Mesendoderm (in vitro differentiated cells): ENCODE measurements around the gene PCK2.

Source experiments
- DNase-seq: peaks from one replicate; pipeline ENCODE4 v3.0.0; 2013
- H2AK5ac ChIP-seq: 2 replicates; pipeline ENCODE4 v1.6.1; 2013; ENCODE audit warnings: low read length, inconsistent platforms
- H2BK120ac ChIP-seq: 2 replicates; pipeline ENCODE4 v1.6.1; 2013; ENCODE audit warnings: low read depth, mild to moderate bottlenecking, low read length, moderate library complexity, mixed read lengths
- H2BK15ac ChIP-seq: replicated peaks from 2 replicates; pipeline ENCODE4 v1.6.1; 2013; ENCODE audit warnings: low read depth, mild to moderate bottlenecking, moderate library complexity
- H2BK5ac ChIP-seq: 2 replicates; pipeline ENCODE4 v1.6.1; 2013; ENCODE audit warnings: low read length, inconsistent platforms
- H3K18ac ChIP-seq: 2 replicates; pipeline ENCODE4 v1.6.1; 2013; ENCODE audit warnings: mild to moderate bottlenecking, low read length, mixed read lengths
- H3K23ac ChIP-seq: one replicate; pipeline ENCODE4 v1.6.1; 2013; ENCODE audit warnings: low read length
- H3K27ac ChIP-seq: 2 replicates; pipeline ENCODE4 v1.5.1; 2013; ENCODE audit warnings: low read depth, mild to moderate bottlenecking, inconsistent platforms, low read length, moderate library complexity
- H3K27me3 ChIP-seq: 2 replicates; pipeline ENCODE4 v1.6.1; 2013; ENCODE audit warnings: low read length, control low read depth, mild to moderate bottlenecking, inconsistent platforms; ENCODE audit not compliant: insufficient read depth, poor library complexity
- H3K36me3 ChIP-seq: 2 replicates; pipeline ENCODE4 v1.6.1; 2013; ENCODE audit warnings: low read length, inconsistent platforms; ENCODE audit not compliant: control insufficient read depth, insufficient read depth
- H3K4ac ChIP-seq: one replicate; pipeline ENCODE4 v1.6.1; 2013; ENCODE audit warnings: low read depth, mild to moderate bottlenecking, low read length, moderate library complexity
- H3K4me1 ChIP-seq: 2 replicates; pipeline ENCODE4 v1.6.1; 2013; ENCODE audit warnings: low read depth, low read length, inconsistent platforms; ENCODE audit not compliant: control insufficient read depth
- H3K4me2 ChIP-seq: 2 replicates; pipeline ENCODE4 v1.6.1; 2013; ENCODE audit warnings: low read length
- H3K4me3 ChIP-seq: 2 replicates; pipeline ENCODE4 v1.5.1; 2013; ENCODE audit warnings: mild to moderate bottlenecking, low read length
- H3K56ac ChIP-seq: one replicate; pipeline ENCODE4 v1.6.1; 2013; ENCODE audit warnings: low read length
- H3K79me1 ChIP-seq: 2 replicates; pipeline ENCODE4 v1.6.1; 2013; ENCODE audit warnings: low read length, inconsistent platforms
- H3K79me2 ChIP-seq: 2 replicates; pipeline ENCODE4 v1.6.1; 2013; ENCODE audit warnings: mild to moderate bottlenecking, low read length; ENCODE audit not compliant: control insufficient read depth, insufficient read depth
- H3K9ac ChIP-seq: 2 replicates; pipeline ENCODE4 v1.6.1; 2013; ENCODE audit warnings: low read length, inconsistent platforms
- H4K5ac ChIP-seq: one replicate; pipeline ENCODE4 v1.6.1; 2013; ENCODE audit warnings: low read length
- H4K8ac ChIP-seq: one replicate; pipeline ENCODE4 v1.6.1; 2013; ENCODE audit warnings: low read depth, mild to moderate bottlenecking, control low read depth, low read length, moderate library complexity
- WGBS: extraction: QIAGEN DNeasy Blood & Tissue Kit; methylation state at CpG from one replicate; pipeline ENCODE4 v1.1.7; 2013; ENCODE audit warnings: low lambda C conversion rate, missing lambda C conversion rate; ENCODE audit not compliant: insufficient coverage; ENCODE audit errors: extremely low coverage; 5-methylcytosine and 5-hydroxymethylcytosine counted together

PCK2 gene

DNA sequence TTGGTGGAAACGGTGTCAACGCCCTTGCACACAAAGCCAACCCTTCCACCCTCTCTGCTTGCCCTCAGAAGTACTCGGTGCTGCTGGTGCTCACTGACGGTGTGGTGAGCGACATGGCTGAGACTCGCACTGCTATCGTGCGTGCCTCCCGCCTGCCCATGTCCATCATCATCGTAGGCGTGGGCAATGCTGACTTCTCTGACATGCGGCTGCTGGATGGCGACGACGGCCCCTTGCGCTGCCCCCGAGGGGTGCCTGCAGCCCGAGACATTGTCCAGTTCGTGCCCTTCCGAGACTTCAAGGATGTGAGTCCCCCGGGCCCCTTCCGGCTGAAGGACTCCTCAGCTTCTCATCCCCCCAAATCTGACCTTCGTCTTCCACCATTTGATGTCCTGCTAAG lies 17.0 kb upstream of the PCK2 start:
- no peak overlapping the region for H2BK15ac ChIP-seq
- no peak overlapping the region for H3K4me2 ChIP-seq
- no peak overlapping the region for H3K4ac ChIP-seq
- no peaks in the 10 kb centered on the region for H3K79me2 ChIP-seq
- H3K4me3 ChIP-seq = no peak overlapping the region
- no peaks in the 10 kb centered on the region for H3K27me3 ChIP-seq
- H3K18ac ChIP-seq = no peak overlapping the region
- no peak overlapping the region for H3K9ac ChIP-seq
- H4K8ac ChIP-seq = no peak overlapping the region
- WGBS = no CpG with 5 or more reads among the region's 23 CpGs
- no peak overlapping the region for H2AK5ac ChIP-seq
- H3K36me3 ChIP-seq = no peaks in the 10 kb centered on the region
- H3K4me1 ChIP-seq = peaks cover 6% of the 10 kb centered on the region
- H3K27ac ChIP-seq = no peak overlapping the region
- no peaks in the 10 kb centered on the region for H3K79me1 ChIP-seq
- no peak overlapping the region for H4K5ac ChIP-seq
- H3K56ac ChIP-seq = no peak overlapping the region
- no peak overlapping the region for H2BK120ac ChIP-seq
- H3K23ac ChIP-seq = no peak overlapping the region
- no peak for DNase-seq
- H2BK5ac ChIP-seq = no peak overlapping the region

DNA sequence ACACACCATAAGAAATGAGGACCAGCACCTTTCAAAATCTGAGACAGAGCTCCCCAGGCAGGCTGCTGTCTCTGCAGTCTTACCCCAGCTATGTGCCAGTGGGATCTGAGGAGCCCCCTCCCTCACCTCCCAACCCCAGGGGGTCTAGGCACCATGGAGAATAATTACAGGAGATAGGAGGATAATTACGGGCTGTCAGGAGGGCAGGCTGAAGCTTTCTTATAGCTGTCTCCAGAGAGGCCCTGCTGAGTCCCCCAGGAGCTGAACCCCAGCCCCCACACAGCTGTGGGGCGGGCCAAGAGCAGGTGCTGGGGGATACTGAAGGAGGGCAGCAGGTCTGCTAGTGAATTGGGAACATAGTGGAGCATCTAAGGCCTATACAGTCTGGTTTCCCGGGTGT lies 16.0 kb upstream of the PCK2 start:
- Histone ChIP-seq H3K27ac (no peak overlapping the region), H4K8ac (no peak overlapping the region), H3K4me2 (no peak overlapping the region), H3K4me1 (peaks cover 9% of the 10 kb centered on the region), H3K23ac (no peak overlapping the region), H2BK5ac (no peak overlapping the region), H3K79me1 (no peaks in the 10 kb centered on the region), H3K79me2 (no peaks in the 10 kb centered on the region), H3K9ac (no peak overlapping the region), H3K4ac (no peak overlapping the region), H2BK15ac (no peak overlapping the region), H4K5ac (no peak overlapping the region), H2BK120ac (no peak overlapping the region), H2AK5ac (no peak overlapping the region), H3K27me3 (no peaks in the 10 kb centered on the region), H3K56ac (no peak overlapping the region), H3K18ac (no peak overlapping the region), H3K36me3 (no peaks in the 10 kb centered on the region), H3K4me3 (no peak overlapping the region)
- DNase-seq = peak; percentile 18
- no CpG with 5 or more reads among the region's 3 CpGs for WGBS

DNA sequence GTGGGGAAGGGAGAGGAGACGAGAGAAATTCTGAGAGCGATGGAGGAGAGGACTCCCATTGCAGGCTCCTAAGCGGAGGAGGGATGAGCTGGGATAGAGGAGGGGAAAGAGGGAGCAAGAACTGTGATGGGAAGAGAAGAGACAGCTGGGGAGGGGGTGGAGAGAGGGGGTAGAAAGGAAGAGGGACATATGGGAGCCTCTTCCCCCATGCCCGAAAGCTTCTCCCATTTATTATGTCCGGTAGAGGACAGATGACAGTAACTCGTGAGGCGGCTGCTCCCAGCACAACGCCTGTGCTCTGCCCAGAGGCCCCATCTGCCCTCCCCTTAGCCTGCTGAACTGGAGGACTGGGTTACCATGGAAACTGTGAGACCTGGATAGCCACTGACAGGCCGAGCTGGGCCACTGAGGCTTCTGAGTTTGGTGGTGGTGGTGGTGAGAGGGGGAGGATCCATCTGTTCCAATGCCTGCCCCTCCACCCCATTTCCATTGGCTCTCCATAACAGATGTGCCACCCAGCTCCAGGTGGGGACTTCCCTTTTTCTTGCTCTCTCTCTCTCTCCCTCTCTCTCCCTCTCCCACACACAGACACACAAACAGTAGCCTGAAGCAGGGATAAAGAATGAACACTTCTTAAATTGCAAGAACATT lies 14.5 kb upstream of the PCK2 start:
- no peak overlapping the region for H3K4me3 ChIP-seq
- H3K27me3 ChIP-seq = no peaks in the 10 kb centered on the region
- H2BK15ac ChIP-seq = no peak overlapping the region
- DNase-seq = peak; percentile 81
- H3K4me1 ChIP-seq = peaks cover 9% of the 10 kb centered on the region
- H3K23ac ChIP-seq = no peak overlapping the region
- no peak overlapping the region for H2BK120ac ChIP-seq
- no peaks in the 10 kb centered on the region for H3K79me1 ChIP-seq
- H2BK5ac ChIP-seq = no peak overlapping the region
- WGBS = no CpG with 5 or more reads among the region's 9 CpGs
- H2AK5ac ChIP-seq = no peak overlapping the region
- H3K4me2 ChIP-seq = no peak overlapping the region
- H3K56ac ChIP-seq = no peak overlapping the region
- H4K8ac ChIP-seq = no peak overlapping the region
- no peaks in the 10 kb centered on the region for H3K79me2 ChIP-seq
- H3K9ac ChIP-seq = no peak overlapping the region
- no peak overlapping the region for H4K5ac ChIP-seq
- H3K18ac ChIP-seq = no peak overlapping the region
- H3K27ac ChIP-seq = no peak overlapping the region
- no peaks in the 10 kb centered on the region for H3K36me3 ChIP-seq
- no peak overlapping the region for H3K4ac ChIP-seq

DNA sequence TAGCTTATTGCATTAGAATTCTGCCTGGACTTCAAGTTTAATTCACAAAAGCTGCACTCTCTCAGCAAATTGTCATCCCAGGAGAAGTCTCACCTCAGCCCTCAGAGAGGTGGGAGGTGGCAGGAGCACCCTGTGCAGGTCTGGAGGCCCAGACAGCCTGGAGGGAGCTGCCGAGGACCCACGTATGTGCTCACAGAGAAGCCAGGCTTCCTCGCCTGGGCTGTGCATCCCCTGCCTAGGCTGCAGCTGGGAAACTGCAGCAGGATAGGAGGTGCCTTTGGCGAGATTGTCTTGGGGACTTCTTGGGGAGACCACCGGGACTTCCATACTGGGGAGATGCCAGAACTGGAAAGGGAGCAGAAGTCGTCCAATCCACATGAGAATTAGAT lies 14.0 kb upstream of the PCK2 start:
- Histone ChIP-seq H3K18ac (no peak overlapping the region), H2BK5ac (no peak overlapping the region), H3K4ac (no peak overlapping the region), H3K36me3 (no peaks in the 10 kb centered on the region), H3K4me2 (no peak overlapping the region), H4K8ac (no peak overlapping the region), H4K5ac (no peak overlapping the region), H3K4me3 (no peak overlapping the region), H3K27ac (no peak overlapping the region), H3K9ac (no peak overlapping the region), H3K23ac (no peak overlapping the region), H2BK120ac (no peak overlapping the region), H3K79me1 (no peaks in the 10 kb centered on the region), H3K27me3 (no peaks in the 10 kb centered on the region), H2AK5ac (no peak overlapping the region), H3K4me1 (peaks cover 9% of the 10 kb centered on the region), H3K56ac (no peak overlapping the region), H3K79me2 (no peaks in the 10 kb centered on the region), H2BK15ac (no peak overlapping the region)
- WGBS = no CpG with 5 or more reads among the region's 6 CpGs
- no peak for DNase-seq

DNA sequence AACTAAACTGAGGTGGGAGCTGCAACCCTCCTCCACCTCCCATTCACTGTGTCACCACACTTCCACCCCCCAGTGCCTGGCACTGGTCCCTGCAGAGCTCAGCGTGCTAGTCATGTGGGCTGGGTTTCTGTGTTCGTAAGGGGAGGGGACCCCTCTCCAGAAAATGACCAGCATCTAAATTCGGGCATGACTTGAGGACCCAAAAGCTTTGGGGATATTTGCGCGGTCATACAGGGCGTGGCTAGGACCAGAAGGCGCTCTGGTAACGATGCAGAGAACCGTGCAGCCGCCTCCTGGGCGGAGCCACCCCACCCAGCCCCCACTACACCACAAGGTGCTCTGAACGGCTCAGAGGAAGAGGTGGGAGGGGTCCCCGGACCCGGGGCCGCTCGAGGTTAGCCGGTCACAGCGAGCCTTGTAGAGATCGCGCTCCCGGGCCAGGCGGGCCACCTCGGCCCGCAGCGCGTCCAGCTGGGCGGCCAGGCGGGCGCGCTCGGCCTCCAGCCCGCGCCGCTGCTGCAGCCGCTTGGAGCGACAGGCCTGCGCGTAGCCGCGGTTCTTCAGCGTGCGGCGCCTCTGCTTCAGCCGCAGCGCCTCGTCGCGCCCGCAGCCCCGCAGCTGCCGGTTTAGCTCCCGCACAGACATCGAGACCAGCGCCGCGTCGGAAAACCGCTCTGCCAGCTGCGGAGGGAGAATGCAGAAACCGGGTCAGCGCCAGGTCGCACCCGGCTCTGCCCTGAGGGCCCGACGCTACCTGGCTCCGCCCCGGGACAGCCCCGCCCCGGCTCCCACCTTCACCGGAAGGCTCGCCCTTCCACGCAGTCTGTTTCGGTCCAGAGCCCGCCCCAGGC lies 13.0 kb upstream of the PCK2 start:
- H3K4me1 ChIP-seq = peaks cover 9% of the 10 kb centered on the region
- H3K27me3 ChIP-seq = no peaks in the 10 kb centered on the region
- H3K9ac ChIP-seq = peak overlapping the region; percentile 81
- no peak overlapping the region for H3K27ac ChIP-seq
- H3K56ac ChIP-seq = peak overlapping the region; percentile 92
- H3K4ac ChIP-seq = peak overlapping the region; percentile 44
- H3K4me2 ChIP-seq = peak overlapping the region; percentile 85
- no peaks in the 10 kb centered on the region for H3K79me2 ChIP-seq
- H3K18ac ChIP-seq = peak overlapping the region; percentile 43
- H2BK15ac ChIP-seq = no peak overlapping the region
- DNase-seq = peak; percentile 63
- no peaks in the 10 kb centered on the region for H3K79me1 ChIP-seq
- no CpG with 5 or more reads among the region's 74 CpGs for WGBS
- no peak overlapping the region for H2BK120ac ChIP-seq
- no peaks in the 10 kb centered on the region for H3K36me3 ChIP-seq
- no peak overlapping the region for H3K23ac ChIP-seq
- no peak overlapping the region for H2AK5ac ChIP-seq
- no peak overlapping the region for H2BK5ac ChIP-seq
- H3K4me3 ChIP-seq = peak overlapping the region; percentile 48
- no peak overlapping the region for H4K8ac ChIP-seq
- H4K5ac ChIP-seq = no peak overlapping the region
